GM12892 (cell line): Measurements from ENCODE around the gene ZNF423.
A peak's percentile ranks its signal among the peaks of the same experiment; 100 is the strongest.

Experiments
- DNase-seq: peaks from one replicate; pipeline ENCODE4 v3.0.0; 2011; ENCODE audit not compliant: insufficient read length
- FAIRE-seq: peaks from 2 replicates; lab custom pipeline; 2011; peaks lifted over from hg19 to GRCh38; lab: Jason Lieb, UNC
- POLR2A ChIP-seq: IDR thresholded peaks from 2 replicates; pipeline ENCODE4 v1.6.1; 2011; ENCODE audit warnings: low read depth, low read length, control low read depth
- POLR2AphosphoS5 ChIP-seq: IDR thresholded peaks from 2 replicates; pipeline ENCODE4 v1.6.1; 2011; ENCODE audit warnings: low read depth, low read length, control low read depth
- TAF1 ChIP-seq: IDR thresholded peaks from 2 replicates; pipeline ENCODE4 v1.6.1; 2011; ENCODE audit warnings: low read depth, mild to moderate bottlenecking, control low read depth, low read length, borderline replicate concordance

The ZNF423 gene

GRCh38 chr16:49811644-49812334 lies 44.1 kb downstream of the ZNF423 start:
- DNase-seq (no peak), FAIRE-seq (no peak)
- TF ChIP-seq POLR2AphosphoS5 (no peak), POLR2A (no peak), TAF1 (no peak)

DNA sequence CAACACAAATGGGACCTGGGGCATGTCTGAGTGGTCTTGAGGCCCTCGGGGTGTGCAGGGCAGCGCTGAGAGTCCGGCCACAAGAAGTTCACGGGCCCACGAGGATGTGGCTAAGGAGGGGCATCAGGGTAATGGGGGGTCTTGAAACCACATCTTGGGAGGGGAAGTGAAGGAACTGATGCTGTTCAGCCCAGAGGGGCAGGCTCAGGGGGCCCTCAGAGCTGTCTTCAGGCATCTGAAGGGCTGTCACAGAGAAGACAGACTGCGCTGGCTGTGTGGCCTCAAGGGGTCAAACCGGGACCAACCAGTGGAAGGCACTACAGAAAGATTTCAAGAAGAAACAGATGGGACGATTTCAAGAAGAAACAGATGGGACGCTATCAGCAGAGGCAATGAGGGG lies 45.1 kb downstream of the ZNF423 start:
- FAIRE-seq (no peak), DNase-seq (no peak)
- TF ChIP-seq POLR2AphosphoS5, result no peak
- no peak for TF ChIP-seq POLR2A
- TF ChIP-seq TAF1, result no peak

DNA sequence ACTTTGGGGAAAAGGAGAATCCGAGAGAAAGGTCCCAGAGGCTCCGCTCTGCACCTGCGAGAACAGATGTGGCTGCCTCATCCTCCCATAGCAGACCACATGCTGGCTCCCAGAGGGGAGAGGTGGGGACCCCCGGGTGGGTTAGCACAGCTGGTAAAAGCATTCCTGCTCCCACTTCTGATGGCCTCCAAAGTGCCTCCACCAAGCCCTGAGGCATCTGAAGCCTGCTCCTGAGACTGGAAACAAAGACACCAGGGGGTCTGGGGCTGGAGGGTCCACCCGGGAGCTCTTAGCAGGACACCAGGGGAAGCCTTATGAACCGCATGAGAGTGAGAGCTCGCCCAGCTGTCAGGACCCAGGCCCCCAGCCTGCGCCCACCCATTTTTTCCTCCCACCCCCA lies 46.4 kb downstream of the ZNF423 start:
- DNase-seq (no peak), FAIRE-seq (no peak)
- no peak for TF ChIP-seq POLR2AphosphoS5
- TF ChIP-seq TAF1, result no peak
- no peak for TF ChIP-seq POLR2A

GRCh38 chr16:49809062-49809461 lies 46.9 kb downstream of the ZNF423 start:
- no peak for TF ChIP-seq POLR2A
- TF ChIP-seq TAF1, result no peak
- no peak for TF ChIP-seq POLR2AphosphoS5
- no peak for DNase-seq
- no peak for FAIRE-seq

DNA sequence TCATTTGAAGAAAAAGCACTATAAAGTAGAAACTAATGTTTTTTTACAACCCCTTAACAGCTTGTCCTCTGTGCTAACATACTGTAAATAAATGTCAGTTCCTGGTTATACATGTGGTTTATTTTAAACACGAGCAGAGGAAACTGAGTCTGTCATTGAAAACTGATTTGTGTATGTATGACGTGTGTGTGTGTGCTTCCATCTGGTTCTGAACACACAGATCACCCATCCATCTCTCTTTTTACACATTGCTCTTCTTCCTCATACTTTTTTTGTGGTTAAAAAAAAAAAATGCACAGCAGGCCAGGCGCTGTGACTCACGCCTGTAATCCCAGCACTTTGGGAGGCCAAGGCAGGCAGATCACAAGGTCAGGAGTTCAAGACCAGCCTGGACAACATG lies 49.5 kb downstream of the ZNF423 start:
- DNase-seq (no peak), FAIRE-seq (no peak)
- TF ChIP-seq POLR2AphosphoS5 (no peak), POLR2A (no peak), TAF1 (no peak)

GRCh38 chr16:49801290-49801689 lies 54.6 kb downstream of the ZNF423 start:
- FAIRE-seq, result no peak
- no peak for DNase-seq
- TF ChIP-seq POLR2A, result no peak
- no peak for TF ChIP-seq TAF1
- no peak for TF ChIP-seq POLR2AphosphoS5

- no peak for DNase-seq
- TF ChIP-seq POLR2AphosphoS5 (no peak), POLR2A (no peak), TAF1 (no peak)
- FAIRE-seq, result no peak
These were observed 55.0 kb downstream of the ZNF423 start for GRCh38 chr16:49800876-49801275.

- DNase-seq (no peak), FAIRE-seq (peak; percentile 27)
- TF ChIP-seq POLR2AphosphoS5 (no peak), POLR2A (no peak), TAF1 (no peak)
These were observed 55.5 kb downstream of the ZNF423 start for GRCh38 chr16:49800441-49800840.

- no peak for DNase-seq
- no peak for TF ChIP-seq TAF1
- no peak for TF ChIP-seq POLR2A
- no peak for TF ChIP-seq POLR2AphosphoS5
- no peak for FAIRE-seq
These were observed 56.7 kb downstream of the ZNF423 start for GRCh38 chr16:49799172-49799571.

DNA sequence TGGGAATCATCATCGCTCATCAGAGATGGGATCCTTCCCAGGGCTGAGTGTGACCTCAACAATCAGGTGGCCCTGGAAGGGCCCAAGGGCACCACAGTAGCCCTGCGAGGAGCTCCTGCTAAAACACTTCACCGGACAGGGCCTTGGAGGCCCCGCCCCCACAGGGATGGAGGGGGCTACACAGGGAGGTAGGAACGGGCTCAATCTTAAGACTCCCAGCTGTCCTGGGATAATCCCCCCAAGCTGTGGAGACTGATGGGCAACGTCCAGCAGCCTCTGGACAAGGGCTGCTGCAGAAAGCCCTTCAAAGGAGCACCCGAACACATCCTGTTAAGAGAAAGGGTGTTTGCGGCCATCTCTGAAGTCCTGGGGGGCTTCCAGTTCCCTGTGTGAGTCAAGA lies 60.4 kb downstream of the ZNF423 start:
- FAIRE-seq (no peak), DNase-seq (no peak)
- TF ChIP-seq POLR2AphosphoS5 (no peak), TAF1 (no peak), POLR2A (no peak)

DNA sequence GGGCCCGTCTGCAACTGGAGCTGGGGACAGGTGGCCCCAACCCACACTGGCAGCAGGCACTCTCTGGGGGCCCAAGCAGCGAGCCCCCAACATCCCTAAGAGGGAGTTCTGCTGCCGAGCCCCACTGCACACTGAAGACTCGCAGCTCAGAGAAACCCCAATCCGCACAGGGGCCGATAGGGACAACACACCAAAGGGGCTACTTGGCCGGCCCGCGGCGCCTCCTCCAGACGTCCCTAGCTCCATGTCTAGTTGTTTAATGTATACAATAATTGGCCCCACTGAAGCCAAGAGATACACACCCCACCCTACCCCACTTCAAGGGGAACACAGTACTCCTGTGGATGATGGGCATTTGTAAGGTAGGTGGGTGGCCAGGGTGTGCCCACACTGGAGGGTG lies 62.7 kb downstream of the ZNF423 start:
- FAIRE-seq (no peak), DNase-seq (no peak)
- TF ChIP-seq TAF1 (no peak), POLR2AphosphoS5 (no peak), POLR2A (no peak)

- no peak for FAIRE-seq
- TF ChIP-seq TAF1, result no peak
- TF ChIP-seq POLR2AphosphoS5, result no peak
- no peak for TF ChIP-seq POLR2A
These were observed 66.3 kb downstream of the ZNF423 start for GRCh38 chr16:49789616-49790015.

More at GRCh38 chr16:49789616-49790015, 66.3 kb downstream of the ZNF423 start:
- DNase-seq, result no peak
